Activated effector memory CD4-positive, alpha-beta T cell treated with anti-CD3 and anti-CD28 coated beads, Interleukin-2, amount 50 U/mL, for 16 hours (primary cell): ENCODE results near the gene NR6A1.

Source experiments
- DNase-seq: peaks from one replicate; pipeline ENCODE4 v3.0.0-alpha.2; 2020

NR6A1 gene

GRCh38 chr9:124684169-124684568 lies 86.9 kb downstream of the NR6A1 start:
- no peak for DNase-seq

GRCh38 chr9:124683043-124683442 lies 88.1 kb downstream of the NR6A1 start:
- no peak for DNase-seq

GRCh38 chr9:124680714-124681390 lies 90.3 kb downstream of the NR6A1 start:
- no peak for DNase-seq

GRCh38 chr9:124680049-124680448 lies 91.1 kb downstream of the NR6A1 start:
- no peak for DNase-seq

- DNase-seq: no peak
Observed at GRCh38 chr9:124676159-124676551, 95.0 kb downstream of the NR6A1 start.

- DNase-seq: no peak
Observed at GRCh38 chr9:124675261-124676158, 95.6 kb downstream of the NR6A1 start.

GRCh38 chr9:124674651-124675050 lies 96.5 kb downstream of the NR6A1 start:
- no peak for DNase-seq

GRCh38 chr9:124673063-124673462 lies 98.0 kb downstream of the NR6A1 start:
- no peak for DNase-seq

GRCh38 chr9:124671861-124672260 lies 99.2 kb downstream of the NR6A1 start:
- DNase-seq: no peak

- no peak for DNase-seq
Observed at GRCh38 chr9:124666642-124667041, 104.5 kb downstream of the NR6A1 start.

GRCh38 chr9:124665391-124666058 lies 105.6 kb downstream of the NR6A1 start:
- no peak for DNase-seq

GRCh38 chr9:124664143-124664542 lies 107.0 kb downstream of the NR6A1 start:
- no peak for DNase-seq

- no peak for DNase-seq
Observed at GRCh38 chr9:124663046-124663961, 107.8 kb downstream of the NR6A1 start.

GRCh38 chr9:124662561-124662960 lies 108.5 kb downstream of the NR6A1 start:
- no peak for DNase-seq

GRCh38 chr9:124661271-124661670 lies 109.8 kb downstream of the NR6A1 start:
- DNase-seq: no peak

GRCh38 chr9:124660341-124660801 lies 110.7 kb downstream of the NR6A1 start:
- no peak for DNase-seq

- DNase-seq: peak; percentile 64
Observed at GRCh38 chr9:124659099-124659659, 111.9 kb downstream of the NR6A1 start.

- no peak for DNase-seq
Observed at GRCh38 chr9:124658165-124659017, 112.7 kb downstream of the NR6A1 start.

- no peak for DNase-seq
Observed at GRCh38 chr9:124657516-124657915, 113.6 kb downstream of the NR6A1 start.

- no peak for DNase-seq
Observed at GRCh38 chr9:124654431-124654830, 116.7 kb downstream of the NR6A1 start.
